Measurements from ENCODE around the gene IER5L. TPM values are rescaled to one million over a fixed set of nuclear protein-coding genes. Genes with fewer than 3 reads are reported as not detected.
"Not testable (repeated sequence)": the region's sequence is repeated elsewhere in the genome, so short reads cannot be mapped to it uniquely, and the experiment has no call there.

IER5L gene
- total and polyA plus RNA-seq, 4 donors: 8.8 to 66.9 (median 32.8) TPM

GRCh38 chr9:129130271-129130670 is 47.8 kb downstream of the IER5L start:
- H3K4me1 ChIP-seq (ENCODE audit: control insufficient read depth in 1 of 2, insufficient read depth in 2 of 2, low read length in 2 of 2); DNase-seq; H3K27me3 ChIP-seq (ENCODE audit: control insufficient read depth in 1 of 2, insufficient read depth in 2 of 2, low read length in 1 of 2); H3K9me3 ChIP-seq (ENCODE audit: control insufficient read depth, low read length); H3K4me3 ChIP-seq (ENCODE audit: low read length in 2 of 2); H3K27ac ChIP-seq (ENCODE audit: low read depth in 1 of 2, low read length in 2 of 2); H3K36me3 ChIP-seq (ENCODE audit: control insufficient read depth in 1 of 2, insufficient read depth in 2 of 2, low read length in 1 of 2); ATAC-seq (ENCODE audit: low FRiP score): not testable (repeated sequence)
- 91 to 92% methylated on average over 7 of the region's 7 CpGs for WGBS, 2 donors
- intact Hi-C loops (cut with DNase I): loop anchor here (2.0 to 5.0 kb wide), 3 partner anchors 481 to 662 kb away; no protein-coding TSS in a partner anchor

DNA sequence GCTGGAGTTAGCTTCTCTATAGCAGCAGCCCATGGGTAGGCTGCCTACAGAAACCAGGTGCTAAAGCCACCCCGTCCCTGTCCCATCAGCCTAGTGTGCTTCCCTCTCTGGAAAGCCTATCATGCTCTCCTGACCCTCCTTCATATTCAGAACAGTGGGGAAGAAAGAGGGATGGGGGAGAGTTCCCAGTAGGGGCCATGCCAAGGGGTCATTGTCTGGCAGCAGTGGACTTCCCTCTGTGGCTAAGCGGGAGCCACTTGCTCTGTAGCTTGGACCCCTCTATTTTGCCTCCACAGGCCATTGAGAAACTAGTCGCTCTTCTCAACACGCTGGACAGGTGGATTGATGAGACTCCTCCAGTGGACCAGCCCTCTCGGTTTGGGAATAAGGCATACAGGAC is 49.4 kb downstream of the IER5L start:
- no peaks in the 10 kb centered on the region for H3K4me1 ChIP-seq (ENCODE audit: control insufficient read depth in 1 of 2, insufficient read depth in 2 of 2, low read length in 2 of 2)
- peaks cover 0 to 5% of the 10 kb centered on the region in 2 donors for H3K36me3 ChIP-seq (ENCODE audit: control insufficient read depth in 1 of 2, insufficient read depth in 2 of 2, low read length in 1 of 2)
- no peak for ATAC-seq (ENCODE audit: low FRiP score)
- H3K4me3 ChIP-seq (ENCODE audit: low read length in 2 of 2): no peak overlapping the region
- intact Hi-C loops (cut with DNase I): no loop called here
- H3K27ac ChIP-seq (ENCODE audit: low read depth in 1 of 2, low read length in 2 of 2): no peak overlapping the region
- no peaks in the 10 kb centered on the region for H3K27me3 ChIP-seq (ENCODE audit: control insufficient read depth in 1 of 2, insufficient read depth in 2 of 2, low read length in 1 of 2)
- H3K9me3 ChIP-seq (ENCODE audit: control insufficient read depth, low read length): no peaks in the 10 kb centered on the region
- no peak for DNase-seq
- 89 to 91% methylated on average over 5 of the region's 5 CpGs for WGBS, 2 donors

- Histone ChIP-seq H3K4me1 (ENCODE audit: control insufficient read depth in 1 of 2, insufficient read depth in 2 of 2, low read length in 2 of 2) (no peaks in the 10 kb centered on the region), H3K27me3 (ENCODE audit: control insufficient read depth in 1 of 2, insufficient read depth in 2 of 2, low read length in 1 of 2) (no peaks in the 10 kb centered on the region), H3K9me3 (ENCODE audit: control insufficient read depth, low read length) (no peaks in the 10 kb centered on the region), H3K27ac (ENCODE audit: low read depth in 1 of 2, low read length in 2 of 2) (no peak overlapping the region), H3K36me3 (ENCODE audit: control insufficient read depth in 1 of 2, insufficient read depth in 2 of 2, low read length in 1 of 2) (peaks cover 0 to 3% of the 10 kb centered on the region in 2 donors), H3K4me3 (ENCODE audit: low read length in 2 of 2) (no peak overlapping the region)
- 54 to 60% methylated on average over 10 of the region's 10 CpGs for WGBS, 2 donors
- DNase-seq (no peak), ATAC-seq (ENCODE audit: low FRiP score) (no peak)
- intact Hi-C loops (cut with DNase I): no loop called here
Measured at GRCh38 chr9:129126749-129127618, 51.1 kb downstream of the IER5L start.

Other genes with a start within 250 kb of the IER5L start
- 10 to 100 TPM in 1 of 2 donors, 1 to 10 TPM in 1; 8.4 to 10.5 TPM for gene DOLK, start 230.7 kb downstream of the IER5L start, total RNA-seq
- 10 to 100 TPM in 1 of 2 donors, 1 to 10 TPM in 1; 4.3 to 10.7 TPM for gene DOLK, start 230.7 kb downstream of the IER5L start, polyA plus RNA-seq
- 10 to 100 TPM; 37.1 to 44.5 TPM for gene NUP188, start 230.6 kb downstream of the IER5L start, total RNA-seq
- gene NUP188, start 230.6 kb downstream of the IER5L start, polyA plus RNA-seq: 10 to 100 TPM in 1 of 2 donors, 1 to 10 TPM in 1; 4.9 to 14.4 TPM
- gene SH3GLB2, start 149.9 kb downstream of the IER5L start, total RNA-seq: 100 to 1,000 TPM in 1 of 2 donors, 10 to 100 TPM in 1; 64.9 to 107 TPM
- 100 to 1,000 TPM in 1 of 2 donors, 10 to 100 TPM in 1; 34.4 to 232 TPM for gene SH3GLB2, start 149.9 kb downstream of the IER5L start, polyA plus RNA-seq
- gene MIGA2, start 141.6 kb downstream of the IER5L start, total RNA-seq: 10 to 100 TPM; 21.8 to 28.3 TPM
- gene MIGA2, start 141.6 kb downstream of the IER5L start, polyA plus RNA-seq: 10 to 100 TPM in 1 of 2 donors, 1 to 10 TPM in 1; 8.5 to 32.3 TPM
- 1 to 10 TPM; 4.0 to 5.1 TPM for gene DOLPP1, start 97.2 kb downstream of the IER5L start, total RNA-seq
- gene DOLPP1, start 97.2 kb downstream of the IER5L start, polyA plus RNA-seq: 1 to 10 TPM; 2.1 to 4.9 TPM
- gene CRAT, start 67.5 kb downstream of the IER5L start, total RNA-seq: 10 to 100 TPM; 42.0 to 48.4 TPM
- gene CRAT, start 67.5 kb downstream of the IER5L start, polyA plus RNA-seq: 10 to 100 TPM; 26.8 to 51.1 TPM
- 100 to 1,000 TPM in 1 of 2 donors, 10 to 100 TPM in 1; 80.3 to 156 TPM for gene PTPA, start 66.8 kb downstream of the IER5L start, total RNA-seq
- 10 to 100 TPM; 60.6 to 73.2 TPM for gene PTPA, start 66.8 kb downstream of the IER5L start, polyA plus RNA-seq